A549 (cell line): ENCODE results near the gene SRCAP. TPM values are rescaled to one million over a fixed set of nuclear protein-coding genes. Genes with fewer than 3 reads are reported as not detected.

Experiments used
- ATAC-seq, 2 experiments: fragments of 200-7000 bp in 1 of 2; fragments of >200 bp in 1 of 2; cut with Nextera tagmentation in 1 of 2; cut with Tn5 transposase in 1 of 2; 3 replicates each; pipeline versions ENCODE4 v1.8.0 to v1.9.1; 2018 to 2020; ENCODE audit warnings: mild to moderate bottlenecking in 1 of 2, moderate library complexity in 1 of 2
- CTCF ChIA-PET: fragments of 300-600 bp; sonication (Branson Sonifier 250); formaldehyde crosslinking; extraction: SDS; loops from one replicate; lab custom pipeline; 2021; ENCODE audit warnings: antibody characterized with exemption, inconsistent platforms; lab: Yijun Ruan, JAX
- POLR2A ChIA-PET: fragments of 350-600 bp; formaldehyde crosslinking; extraction: SDS; loops from one replicate; lab custom pipeline; 2021; ENCODE audit warnings: antibody characterized with exemption, inconsistent platforms; lab: Yijun Ruan, JAX
- DNase-seq, 2 experiments: peaks; one replicate each; pipeline versions ENCODE4 v3.0.0 to v3.0.0-alpha.2; 2011 to 2016; ENCODE audit warnings: low read depth in 1 of 2, low spot score in 1 of 2
- FAIRE-seq: peaks from 2 replicates; lab custom pipeline; 2011; peaks lifted over from hg19 to GRCh38; lab: Jason Lieb, UNC
- H3K27ac ChIP-seq, 2 experiments: fragments of >200 bp; sonication (Bioruptor Twin); formaldehyde crosslinking; 3 replicates each; pipeline ENCODE4 v1.5.1; 2016 to 2017
- H3K4me1 ChIP-seq: fragments of >200 bp; sonication (Bioruptor Twin); formaldehyde crosslinking; 3 replicates; pipeline ENCODE4 v1.6.1; 2016
- H3K4me2 ChIP-seq: fragments of >200 bp; sonication (Bioruptor Twin); formaldehyde crosslinking; 3 replicates; pipeline ENCODE4 v1.6.1; 2016
- H3K4me3 ChIP-seq: fragments of >200 bp; sonication (Bioruptor Twin); formaldehyde crosslinking; 3 replicates; pipeline ENCODE4 v1.5.1; 2016
- H3K9me3 ChIP-seq: fragments of >200 bp; sonication (Bioruptor Twin); formaldehyde crosslinking; 3 replicates; pipeline ENCODE4 v1.6.1; 2016
- CBX8 ChIP-seq: fragments of 200-600 bp; sonication (generic); IDR thresholded peaks from 2 replicates; pipeline ENCODE4 v1.6.1; 2016
- CEBPB ChIP-seq, 2 experiments: fragments of >200 bp in 1 of 2; sonication (Bioruptor Twin) in 1 of 2; formaldehyde crosslinking in 1 of 2; IDR thresholded peaks; 2 replicates each; pipeline ENCODE4 v1.6.1; 2012 to 2016
- CHD2 ChIP-seq: fragments of 150-350 bp; IDR thresholded peaks from 2 replicates; pipeline ENCODE4 v1.6.1; 2014; ENCODE audit warnings: low read length; ENCODE audit not compliant: partially characterized antibody
- CHD4 ChIP-seq: fragments of 200-600 bp; sonication (generic); IDR thresholded peaks from 2 replicates; pipeline ENCODE4 v1.6.1; 2016; ENCODE audit warnings: antibody characterized with exemption, mild to moderate bottlenecking, borderline replicate concordance
- EHF ChIP-seq: fragments of 250-450 bp; sonication (Bioruptor Pico); IDR thresholded peaks from 2 replicates; pipeline ENCODE4 v1.5.0; 2020; ENCODE audit warnings: mild to moderate bottlenecking
- EHMT2 ChIP-seq: fragments of 200-600 bp; sonication (generic); IDR thresholded peaks from 2 replicates; pipeline ENCODE4 v1.6.1; 2016; ENCODE audit warnings: antibody characterized with exemption, low read depth, mild to moderate bottlenecking, moderate library complexity
- EP300 ChIP-seq, 2 experiments: fragments of >200 bp; sonication (Bioruptor Twin); formaldehyde crosslinking; IDR thresholded peaks; 2 replicates in 1 of 2; 3 replicates in 1 of 2; pipeline ENCODE4 v1.6.1; 2016 to 2017
- FOSL2 ChIP-seq, 2 experiments: fragments of 450-650 bp in 1 of 2; fragments of >200 bp in 1 of 2; sonication (Bioruptor Twin) in 1 of 2; formaldehyde crosslinking; IDR thresholded peaks; 2 replicates each; pipeline versions ENCODE4 v1.5.0 to v1.6.1; 2016 to 2020; ENCODE audit warnings: mild to moderate bottlenecking in 1 of 2, moderate library complexity in 1 of 2
- HDAC2 ChIP-seq: fragments of 200-600 bp; sonication (generic); IDR thresholded peaks from 2 replicates; pipeline ENCODE4 v1.6.1; 2016
- HES2 ChIP-seq: fragments of >200 bp; sonication (Bioruptor Twin); formaldehyde crosslinking; IDR thresholded peaks from 2 replicates; pipeline ENCODE4 v1.6.1; 2016
- HMGXB4 ChIP-seq: fragments of 250-450 bp; sonication (Bioruptor Pico); IDR thresholded peaks from 2 replicates; pipeline ENCODE4 v1.5.0; 2021; ENCODE audit warnings: mild to moderate bottlenecking, moderate library complexity, borderline replicate concordance
- HOXB13 ChIP-seq: fragments of 250-450 bp; sonication (Bioruptor Pico); IDR thresholded peaks from 2 replicates; pipeline ENCODE4 v1.5.0; 2020; ENCODE audit warnings: low read depth, mild to moderate bottlenecking, moderate library complexity
- KDM1A ChIP-seq: fragments of 200-600 bp; sonication (generic); IDR thresholded peaks from 2 replicates; pipeline ENCODE4 v1.6.1; 2016; ENCODE audit warnings: low read depth, mild to moderate bottlenecking
- KDM5A ChIP-seq: fragments of 200-600 bp; sonication (generic); IDR thresholded peaks from 2 replicates; pipeline ENCODE4 v1.6.1; 2016; ENCODE audit warnings: antibody characterized with exemption, mild to moderate bottlenecking
- MAFK ChIP-seq: fragments of 450-650 bp; IDR thresholded peaks from 2 replicates; pipeline ENCODE4 v1.6.1; 2014; ENCODE audit not compliant: partially characterized antibody
- NFE2L2 ChIP-seq: fragments of 150-350 bp; conservative IDR thresholded peaks from 2 replicates; pipeline ENCODE4 v1.6.1; 2014; ENCODE audit warnings: low read length
- RAD21 ChIP-seq, 2 experiments: fragments of >200 bp in 1 of 2; sonication (Bioruptor Twin) in 1 of 2; formaldehyde crosslinking in 1 of 2; IDR thresholded peaks in 1 of 2; conservative IDR thresholded peaks in 1 of 2; 2 replicates in 1 of 2; 3 replicates in 1 of 2; pipeline ENCODE4 v1.6.1; 2012 to 2018; ENCODE audit warnings: inconsistent platforms in 1 of 2
- RARB ChIP-seq: fragments of 250-450 bp; sonication (Bioruptor Pico); IDR thresholded peaks from 2 replicates; pipeline ENCODE4 v1.8.0; 2021; ENCODE audit warnings: mild to moderate bottlenecking, moderate library complexity
- RCOR1 ChIP-seq: fragments of 150-350 bp; IDR thresholded peaks from 2 replicates; pipeline ENCODE4 v1.6.1; 2014; ENCODE audit warnings: antibody characterized with exemption, low read length, low read depth
- RNF2 ChIP-seq: fragments of 200-600 bp; sonication (generic); IDR thresholded peaks from 2 replicates; pipeline ENCODE4 v1.6.1; 2016; ENCODE audit warnings: low read depth, mild to moderate bottlenecking, antibody characterized with exemption, moderate library complexity, borderline replicate concordance
- TP53 ChIP-seq: fragments of 250-450 bp; sonication (Bioruptor Pico); IDR thresholded peaks from 2 replicates; pipeline ENCODE4 v1.5.0; 2021; ENCODE audit warnings: mild to moderate bottlenecking, moderate library complexity
- USF2 ChIP-seq: fragments of 450-650 bp; IDR thresholded peaks from 2 replicates; pipeline ENCODE4 v1.6.1; 2014; ENCODE audit warnings: antibody characterized with exemption
- ZC3H11A ChIP-seq: fragments of 450-650 bp; IDR thresholded peaks from 2 replicates; pipeline ENCODE4 v1.6.1; 2014; ENCODE audit warnings: antibody characterized with exemption, mild to moderate bottlenecking
- WGBS: methylation state at CpG from one replicate; pipeline ENCODE4 v1.1.6; 2017; ENCODE audit errors: missing lambda C conversion rate; 5-methylcytosine and 5-hydroxymethylcytosine counted together
- polyA plus RNA-seq, 4 experiments: library from polyadenylated mRNA; depleted of rRNA in 3 of 4; stranded (reverse); fragments of >200 nt; fragmentation: RNase III in 1 of 4; extraction: RNeasy Plus Mini Kit Qiagen cat#74134 plus additional on column Dnase treatment in 1 of 4; gene quantifications; 2 replicates in 3 of 4; 3 replicates in 1 of 4; pipeline ENCODE4 v1.2.3, GENCODE V29; 2011 to 2017

SRCAP gene
- polyA plus RNA-seq, 2 of the 4 experiments (the other 2 are of a cell fraction), result 6.2 to 19.9 TPM

GRCh38 chr16:30669903-30670824, 28.8 kb upstream of the SRCAP start:
- CTCF ChIA-PET, result interaction anchor here (1.6 to 2.0 kb wide), 2 partner anchors 8 to 11 kb away, joined by 3 to 6 read pairs; partner anchors contain the start of gene FBRS
- no peak for DNase-seq
- H3K27ac ChIP-seq, result no peak overlapping the region
- TF ChIP-seq KDM5A (no peak), RARB (CRISPR knock-in tag) (no peak), EHMT2 (no peak), ZC3H11A (no peak), HMGXB4 (CRISPR knock-in tag) (no peak), HES2 (no peak), HDAC2 (no peak), RCOR1 (no peak), HOXB13 (CRISPR knock-in tag) (no peak), USF2 (no peak), RNF2 (no peak), KDM1A (no peak), EHF (no peak), CHD2 (no peak), FOSL2 (IDR thresholded peaks at IDR 0.05) (no peak), FOSL2 (CRISPR knock-in tag; IDR thresholded peaks at IDR 0.05) (no peak), TP53 (no peak), CEBPB (IDR thresholded peaks at IDR 0.05) (no peak), CHD4 (no peak), EP300 (IDR thresholded peaks at IDR 0.05) (no peak), CBX8 (no peak)
- TF ChIP-seq, all 56 proteins: peak for 0
- ATAC-seq (peak; percentile 51 to 60; a peak in 5 of 6 replicates), FAIRE-seq (no peak)
- Histone ChIP-seq H3K9me3 (no peaks in the 10 kb centered on the region), H3K4me3 (no peak overlapping the region), H3K4me1 (no peaks in the 10 kb centered on the region), H3K4me2 (no peak overlapping the region)
- POLR2A ChIA-PET, result no interaction called here
- 90% methylated on average over 14 of the region's 14 CpGs for WGBS

- Histone ChIP-seq H3K27ac (no peak overlapping the region), H3K4me2 (no peak overlapping the region), H3K9me3 (no peaks in the 10 kb centered on the region), H3K4me1 (no peaks in the 10 kb centered on the region), H3K4me3 (no peak overlapping the region)
- ChIA-PET CTCF (interaction anchor here (1.9 to 2.2 kb wide), 3 partner anchors 16 to 245 kb away, joined by 8 read pairs; partner anchors contain the start of gene DCTPP1), POLR2A (no interaction called here)
- FAIRE-seq (no peak), DNase-seq (no peak), ATAC-seq (no peak)
- WGBS, result 63% methylated on average over 10 of the region's 10 CpGs
- TF ChIP-seq CEBPB (IDR thresholded peaks at IDR 0.05), result no peak
- TF ChIP-seq RNF2, result no peak
- no peak for TF ChIP-seq ZC3H11A
- TF ChIP-seq MAFK, result peak; percentile 15
- peak; percentile 91 for TF ChIP-seq NFE2L2
- TF ChIP-seq RAD21 (conservative IDR thresholded peaks at IDR 0.05 in 1 of 2, IDR thresholded peaks at IDR 0.05 in 1 of 2), result no peak
- TF ChIP-seq TP53, result no peak
- TF ChIP-seq HMGXB4 (CRISPR knock-in tag), result no peak
Observed at GRCh38 chr16:30675143-30675542, 23.8 kb upstream of the SRCAP start.
